ENCODE measurements around the gene PLGRKT. TPM values are rescaled to one million over a fixed set of nuclear protein-coding genes. Genes with fewer than 3 reads are reported as not detected.

The PLGRKT gene
- polyA plus RNA-seq, 3 donors: 4.6 to 19.7 (median 14.8) TPM

DNA sequence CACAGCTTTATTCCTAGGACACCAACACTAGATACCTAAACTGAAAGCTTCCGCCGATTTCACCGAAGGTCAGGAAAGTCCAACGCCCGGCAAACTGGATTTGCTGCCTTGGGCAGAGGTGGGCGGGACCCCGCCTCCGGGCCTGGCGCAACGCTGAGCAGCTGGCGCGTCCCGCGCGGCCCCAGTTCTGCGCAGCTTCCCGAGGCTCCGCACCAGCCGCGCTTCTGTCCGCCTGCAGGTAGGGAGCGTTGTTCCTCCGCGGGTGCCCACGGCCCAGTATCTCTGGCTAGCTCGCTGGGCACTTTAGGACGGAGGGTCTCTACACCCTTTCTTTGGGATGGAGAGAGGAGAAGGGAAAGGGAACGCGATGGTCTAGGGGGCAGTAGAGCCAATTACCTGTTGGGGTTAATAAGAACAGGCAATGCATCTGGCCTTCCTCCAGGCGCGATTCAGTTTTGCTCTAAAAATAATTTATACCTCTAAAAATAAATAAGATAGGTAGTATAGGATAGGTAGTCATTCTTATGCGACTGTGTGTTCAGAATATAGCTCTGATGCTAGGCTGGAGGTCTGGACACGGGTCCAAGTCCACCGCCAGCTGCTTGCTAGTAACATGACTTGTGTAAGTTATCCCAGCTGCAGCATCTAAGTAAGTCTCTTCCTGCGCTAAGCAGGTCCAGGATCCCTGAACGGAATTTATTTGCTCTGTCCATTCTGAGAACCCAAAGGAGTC lies 12.8 kb upstream of the PLGRKT start, which contains the start of gene CD274:
TSS of gene CD274 (plus strand) at position 184 of the 733 bp plus-strand sequence. CDS start 5,572 bp downstream, outside the sequence.
- Histone ChIP-seq H3K79me2 (ENCODE audit: insufficient read depth, low read length) (no peaks in the 10 kb centered on the region), H2AFZ (ENCODE audit: insufficient read depth, low read depth, low read length, poor library complexity, severe bottlenecking) (peak within 1 kb of the TSS; percentile 76), H4K20me1 (ENCODE audit: insufficient read depth, low read length) (no peaks in the 10 kb centered on the region), H3K36me3 (replicated peaks in 1 of 2; ENCODE audit: control insufficient read depth in 1 of 2, insufficient read depth in 2 of 2, low read length in 2 of 2) (no peaks in the 10 kb centered on the region), H3K9me3 (replicated peaks in 1 of 2; ENCODE audit: control insufficient read depth in 1 of 2, insufficient read depth in 1 of 2, low read length in 2 of 2) (no peaks in the 10 kb centered on the region), H3K9ac (ENCODE audit: insufficient read depth, low read length, poor library complexity, severe bottlenecking) (peak within 1 kb of the TSS; percentile 76), H3K27ac (ENCODE audit: low read depth in 1 of 2, low read length in 2 of 2) (peak within 1 kb of the TSS; percentile 59 to 85), H3K4me3 (replicated peaks in 1 of 3; ENCODE audit: low read depth in 2 of 3, low read length in 3 of 3) (peak within 1 kb of the TSS; percentile 76 to 94 (median 82)), H3K4me2 (replicated peaks; ENCODE audit: extremely low read depth, low read length, poor library complexity, severe bottlenecking) (peak within 1 kb of the TSS; percentile 85), H3K4me1 (ENCODE audit: control insufficient read depth in 1 of 2, insufficient read depth in 2 of 2, low read length in 2 of 2) (peaks cover 39 to 47% of the 10 kb centered on the region in 2 donors), H3K27me3 (ENCODE audit: control insufficient read depth in 2 of 2, insufficient read depth in 2 of 2, low read length in 2 of 2) (no peaks in the 10 kb centered on the region)
- Mint-ChIP-seq H3K4me3 (peak within 1 kb of the TSS; percentile 81 to 93), H3K36me3 (no peaks in the 10 kb centered on the region), H3K4me1 (peaks cover 39% of the 10 kb centered on the region), H3K9me3 (peaks cover 0 to 1% (median 0%) of the 10 kb centered on the region in 7 donors), H3K27ac (peak within 1 kb of the TSS; percentile 87 to 93 (median 89)), H3K27me3 (ENCODE audit: low read depth in 3 of 3) (peaks cover 0 to 3% (median 0%) of the 10 kb centered on the region in 3 donors)
- intact Hi-C loops (cut with micrococcal nuclease): loop anchor here (10.0 kb wide), 4 partner anchors 64 to 466 kb away; partner anchors contain the start of genes PDCD1LG2 (in 2 of the 2) and JAK2 (in 1 of the 2)
- 4% methylated on average over 25 of the region's 36 CpGs for WGBS (ENCODE audit: insufficient coverage)
- DNase-seq: peak; percentile 65 to 91 (median 66)
- TF ChIP-seq, protein P1, sequence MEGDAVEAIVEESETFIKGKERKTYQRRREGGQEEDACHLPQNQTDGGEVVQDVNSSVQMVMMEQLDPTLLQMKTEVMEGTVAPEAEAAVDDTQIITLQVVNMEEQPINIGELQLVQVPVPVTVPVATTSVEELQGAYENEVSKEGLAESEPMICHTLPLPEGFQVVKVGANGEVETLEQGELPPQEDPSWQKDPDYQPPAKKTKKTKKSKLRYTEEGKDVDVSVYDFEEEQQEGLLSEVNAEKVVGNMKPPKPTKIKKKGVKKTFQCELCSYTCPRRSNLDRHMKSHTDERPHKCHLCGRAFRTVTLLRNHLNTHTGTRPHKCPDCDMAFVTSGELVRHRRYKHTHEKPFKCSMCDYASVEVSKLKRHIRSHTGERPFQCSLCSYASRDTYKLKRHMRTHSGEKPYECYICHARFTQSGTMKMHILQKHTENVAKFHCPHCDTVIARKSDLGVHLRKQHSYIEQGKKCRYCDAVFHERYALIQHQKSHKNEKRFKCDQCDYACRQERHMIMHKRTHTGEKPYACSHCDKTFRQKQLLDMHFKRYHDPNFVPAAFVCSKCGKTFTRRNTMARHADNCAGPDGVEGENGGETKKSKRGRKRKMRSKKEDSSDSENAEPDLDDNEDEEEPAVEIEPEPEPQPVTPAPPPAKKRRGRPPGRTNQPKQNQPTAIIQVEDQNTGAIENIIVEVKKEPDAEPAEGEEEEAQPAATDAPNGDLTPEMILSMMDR (IDR thresholded peaks at IDR 0.05): peak; percentile 62

DNA sequence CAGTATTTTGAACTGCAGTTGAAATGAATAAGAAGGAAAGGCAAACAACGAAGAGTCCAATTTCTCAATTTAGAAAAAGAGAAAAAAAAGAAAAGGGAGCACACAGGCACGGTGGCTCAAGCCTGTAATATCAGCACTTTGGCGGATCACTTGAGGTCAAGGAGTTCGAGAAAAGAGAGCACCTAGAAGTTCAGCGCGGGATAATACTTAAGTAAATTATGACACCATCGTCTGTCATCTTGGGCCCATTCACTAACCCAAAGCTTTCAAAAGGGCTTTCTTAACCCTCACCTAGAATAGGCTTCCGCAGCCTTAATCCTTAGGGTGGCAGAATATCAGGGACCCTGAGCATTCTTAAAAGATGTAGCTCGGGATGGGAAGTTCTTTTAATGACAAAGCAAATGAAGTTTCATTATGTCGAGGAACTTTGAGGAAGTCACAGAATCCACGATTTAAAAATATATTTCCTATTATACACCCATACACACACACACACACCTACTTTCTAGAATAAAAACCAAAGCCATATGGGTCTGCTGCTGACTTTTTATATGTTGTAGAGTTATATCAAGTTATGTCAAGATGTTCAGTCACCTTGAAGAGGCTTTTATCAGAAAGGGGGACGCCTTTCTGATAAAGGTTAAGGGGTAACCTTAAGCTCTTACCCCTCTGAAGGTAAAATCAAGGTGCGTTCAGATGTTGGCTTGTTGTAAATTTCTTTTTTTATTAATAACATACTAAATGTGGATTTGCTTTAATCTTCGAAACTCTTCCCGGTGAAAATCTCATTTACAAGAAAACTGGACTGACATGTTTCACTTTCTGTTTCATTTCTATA lies 12.0 kb upstream of the PLGRKT start:
- H3K4me2 ChIP-seq (replicated peaks; ENCODE audit: extremely low read depth, low read length, poor library complexity, severe bottlenecking): peak overlapping the region; percentile 85
- Mint-ChIP-seq H3K27me3 (ENCODE audit: low read depth in 3 of 3) (peaks cover 0 to 2% (median 2%) of the 10 kb centered on the region in 3 donors), H3K27ac (peak overlapping the region; percentile 87 to 93 (median 89)), H3K4me1 (peaks cover 39% of the 10 kb centered on the region), H3K36me3 (no peaks in the 10 kb centered on the region), H3K9me3 (peaks cover 0 to 1% (median 0%) of the 10 kb centered on the region in 7 donors), H3K4me3 (peak overlapping the region; percentile 81 to 93)
- TF ChIP-seq, protein P1 (IDR thresholded peaks at IDR 0.05): no peak
- no peaks in the 10 kb centered on the region for H3K27me3 ChIP-seq (ENCODE audit: control insufficient read depth in 2 of 2, insufficient read depth in 2 of 2, low read length in 2 of 2)
- H3K9ac ChIP-seq (ENCODE audit: insufficient read depth, low read length, poor library complexity, severe bottlenecking): peak overlapping the region; percentile 76
- H3K9me3 ChIP-seq (replicated peaks in 1 of 2; ENCODE audit: control insufficient read depth in 1 of 2, insufficient read depth in 1 of 2, low read length in 2 of 2): no peaks in the 10 kb centered on the region
- intact Hi-C loops (cut with micrococcal nuclease): loop anchor here (10.0 kb wide), 4 partner anchors 65 to 465 kb away; partner anchors contain the start of genes PDCD1LG2 (in 2 of the 2) and JAK2 (in 1 of the 2)
- H3K36me3 ChIP-seq (replicated peaks in 1 of 2; ENCODE audit: control insufficient read depth in 1 of 2, insufficient read depth in 2 of 2, low read length in 2 of 2): no peaks in the 10 kb centered on the region
- peak overlapping the region; percentile 76 for H2AFZ ChIP-seq (ENCODE audit: insufficient read depth, low read depth, low read length, poor library complexity, severe bottlenecking)
- H3K4me3 ChIP-seq (replicated peaks in 1 of 3; ENCODE audit: low read depth in 2 of 3, low read length in 3 of 3): peak overlapping the region; percentile 76 to 94 (median 82)
- peak in 2 of 3 donors; percentile 43 to 53 for DNase-seq
- H3K27ac ChIP-seq (ENCODE audit: low read depth in 1 of 2, low read length in 2 of 2): peak overlapping the region; percentile 59 to 85
- H3K79me2 ChIP-seq (ENCODE audit: insufficient read depth, low read length): no peaks in the 10 kb centered on the region
- 60% methylated on average over 5 of the region's 15 CpGs for WGBS (ENCODE audit: insufficient coverage)
- peaks cover 42 to 50% of the 10 kb centered on the region in 2 donors for H3K4me1 ChIP-seq (ENCODE audit: control insufficient read depth in 1 of 2, insufficient read depth in 2 of 2, low read length in 2 of 2)
- no peaks in the 10 kb centered on the region for H4K20me1 ChIP-seq (ENCODE audit: insufficient read depth, low read length)
